ENCODE measurements around the gene TTC39B.

TTC39B gene

DNA sequence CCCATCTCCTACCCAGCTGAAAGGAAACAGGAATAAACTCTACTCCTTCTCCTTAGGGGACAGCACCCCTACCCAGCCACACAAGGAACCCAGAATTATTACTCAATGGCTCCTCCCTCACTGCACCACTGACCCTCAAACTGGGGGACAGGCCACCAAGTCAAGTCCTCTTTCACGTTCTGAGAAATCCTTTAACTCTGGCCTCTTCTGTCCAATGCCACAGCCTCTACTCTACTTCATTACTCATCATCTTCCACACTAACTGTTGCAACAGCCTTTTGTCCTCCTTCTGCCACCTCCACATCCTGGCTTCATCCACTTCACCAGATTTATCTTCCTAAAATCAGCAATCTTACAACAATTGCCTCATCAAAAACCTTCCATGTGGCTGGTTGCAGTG is 6.8 kb downstream of the TTC39B start:
- DNase-seq, result no peak

DNA sequence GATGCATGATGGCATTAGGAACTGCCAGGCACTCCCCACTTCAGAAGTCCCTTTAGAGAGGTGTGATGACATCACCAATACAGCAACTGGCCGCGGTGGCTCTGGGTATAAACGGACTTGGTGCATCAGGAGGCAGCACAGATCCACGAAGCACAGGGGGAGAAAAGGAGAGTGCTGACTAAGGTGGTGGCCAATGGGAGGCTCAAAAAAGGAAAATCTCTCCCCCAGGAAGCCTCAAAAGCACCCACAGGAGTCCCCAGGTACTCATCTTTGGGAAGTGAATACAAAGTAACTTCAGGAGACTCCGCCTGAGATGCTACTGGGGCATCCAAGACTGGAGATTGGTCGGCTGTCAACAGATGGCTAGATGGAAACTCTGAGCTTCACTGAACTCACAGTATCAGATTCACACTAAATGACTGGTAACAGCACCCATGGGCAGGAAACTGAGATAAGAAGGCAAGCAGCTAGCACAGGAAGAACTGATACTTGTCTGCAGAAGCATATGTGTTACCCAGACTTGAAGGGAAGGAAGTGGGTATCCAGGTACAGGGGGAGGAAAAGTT is 7.6 kb downstream of the TTC39B start:
- DNase-seq, result peak; percentile 74

DNA sequence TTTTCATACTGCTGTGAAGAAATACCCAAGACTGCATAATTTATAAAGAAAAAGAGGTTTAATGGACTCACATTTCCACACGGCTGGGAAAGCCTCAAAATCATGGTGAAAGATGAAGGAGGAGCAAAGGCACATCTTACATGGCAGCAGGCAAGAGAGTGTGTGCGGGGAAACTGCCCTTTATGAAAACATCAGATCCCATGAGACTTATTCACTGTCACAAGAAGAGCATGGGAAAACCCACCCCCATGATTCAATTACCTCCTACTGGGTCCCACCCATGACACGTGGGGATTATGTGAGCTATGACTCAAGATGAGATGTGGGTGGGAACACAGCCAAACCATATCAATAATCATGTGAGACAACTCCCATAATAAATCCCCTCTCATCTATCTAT is 8.7 kb downstream of the TTC39B start:
- no peak for DNase-seq

DNA sequence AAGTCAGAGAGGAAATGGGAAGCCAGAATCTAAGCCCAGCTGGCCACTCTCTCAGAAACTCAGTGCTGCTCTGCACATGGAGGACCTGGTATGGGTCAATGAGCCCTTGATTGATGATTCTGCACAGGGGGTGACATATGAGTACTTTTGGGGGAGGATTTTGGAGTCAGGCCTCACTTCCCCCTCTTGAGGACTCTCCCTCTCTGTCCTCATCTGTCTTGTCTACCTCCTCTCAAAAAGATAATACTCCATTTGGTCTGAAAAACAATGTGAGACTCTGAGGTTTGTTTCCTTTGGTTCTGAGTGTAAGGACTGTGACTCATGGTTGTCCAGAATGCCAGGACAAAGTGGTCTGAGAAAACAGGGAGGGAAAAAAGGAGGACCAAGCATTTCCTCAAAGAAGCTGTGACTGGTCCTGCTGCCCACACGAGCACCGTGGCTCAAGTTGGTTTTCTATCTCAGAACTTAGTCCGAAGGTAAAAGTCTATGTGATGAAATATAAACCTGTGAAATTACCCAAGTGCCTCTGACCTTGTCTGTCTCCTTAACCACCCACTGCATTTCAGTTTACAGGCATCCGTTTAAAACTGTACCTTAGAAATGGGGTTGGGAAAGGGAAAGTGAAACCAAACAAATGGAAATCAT is 11.1 kb downstream of the TTC39B start:
- no peak for DNase-seq

DNA sequence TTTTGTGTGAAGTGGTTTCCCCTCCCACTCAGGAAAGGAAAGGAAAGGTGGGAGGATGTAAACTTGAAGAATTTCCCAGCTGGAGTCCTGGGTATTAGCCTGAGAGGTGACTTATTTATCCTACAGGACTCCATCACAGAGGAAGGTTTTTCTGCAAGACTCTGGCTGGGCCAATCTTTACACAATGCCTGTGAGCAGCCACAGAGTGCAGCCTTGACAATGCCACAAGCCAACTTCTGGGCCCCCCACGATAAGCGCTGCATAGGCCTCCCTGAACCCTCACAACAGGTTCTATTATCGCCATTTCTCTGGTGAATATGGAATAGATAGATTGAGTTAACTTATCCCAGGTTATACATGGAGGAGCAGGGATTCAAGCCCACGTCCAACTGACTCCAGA is 12.4 kb downstream of the TTC39B start:
- DNase-seq, result no peak

DNA sequence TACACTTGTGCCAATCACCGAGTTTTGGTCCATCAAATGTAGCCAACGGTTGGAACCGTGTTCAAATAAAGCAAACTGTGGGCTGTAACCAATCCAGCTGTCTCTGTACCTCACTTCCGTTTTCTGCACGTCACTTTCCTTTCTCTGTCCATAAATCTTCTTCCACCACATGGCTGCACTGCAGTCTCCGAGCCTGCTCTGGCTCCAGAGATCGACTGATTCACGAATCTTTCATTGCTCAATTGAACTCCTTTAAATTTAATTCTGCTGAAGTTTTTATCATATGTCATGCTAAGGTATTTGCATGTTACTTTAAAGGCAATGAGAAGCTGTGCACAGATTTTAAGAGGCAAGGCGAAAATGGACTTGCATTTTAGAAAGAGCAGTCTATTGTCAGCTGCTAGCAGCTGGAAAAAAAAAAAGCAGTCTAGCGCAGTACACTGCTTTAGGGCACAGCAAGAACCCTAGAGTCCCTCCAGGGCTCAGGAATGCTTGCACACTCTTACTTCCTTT is 13.2 kb downstream of the TTC39B start:
- DNase-seq, result no peak

DNA sequence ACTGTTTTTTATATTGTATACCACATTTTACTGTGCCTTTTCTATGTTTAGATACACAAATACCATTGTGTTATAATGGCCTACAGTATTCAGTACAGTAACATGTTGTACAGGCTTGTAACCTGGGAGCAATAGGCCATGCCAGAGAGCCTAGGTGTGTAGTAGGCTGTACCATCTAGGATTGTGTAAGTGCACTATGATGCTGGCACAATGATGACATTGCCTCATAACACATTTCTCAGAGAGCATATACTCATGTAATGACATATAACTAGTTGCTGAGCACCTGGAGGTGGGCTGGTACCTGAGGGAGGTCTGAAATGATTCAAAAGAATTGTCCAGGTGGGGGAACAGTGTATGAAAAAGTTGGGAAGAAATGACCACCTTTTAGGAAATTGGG is 13.9 kb downstream of the TTC39B start:
- DNase-seq, result no peak

DNA sequence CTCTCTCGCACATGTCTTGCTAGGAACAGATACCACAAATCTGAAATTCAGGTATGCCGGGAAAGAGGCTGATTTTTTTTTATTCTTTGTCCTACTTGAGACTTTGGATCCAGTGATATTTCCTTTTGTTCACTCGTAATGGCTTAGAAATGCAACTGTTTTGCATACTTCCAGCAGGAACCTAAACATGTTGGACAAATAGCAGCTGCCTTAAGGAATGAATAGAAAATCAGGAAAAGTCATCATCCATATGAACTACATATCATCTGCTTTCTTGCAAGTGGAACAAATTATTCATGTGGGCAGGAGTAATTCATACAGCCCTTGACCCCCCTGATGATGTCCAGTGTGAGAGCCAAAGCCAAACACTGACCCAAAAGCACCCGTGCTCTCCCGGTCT is 17.4 kb downstream of the TTC39B start:
- DNase-seq, result no peak

DNA sequence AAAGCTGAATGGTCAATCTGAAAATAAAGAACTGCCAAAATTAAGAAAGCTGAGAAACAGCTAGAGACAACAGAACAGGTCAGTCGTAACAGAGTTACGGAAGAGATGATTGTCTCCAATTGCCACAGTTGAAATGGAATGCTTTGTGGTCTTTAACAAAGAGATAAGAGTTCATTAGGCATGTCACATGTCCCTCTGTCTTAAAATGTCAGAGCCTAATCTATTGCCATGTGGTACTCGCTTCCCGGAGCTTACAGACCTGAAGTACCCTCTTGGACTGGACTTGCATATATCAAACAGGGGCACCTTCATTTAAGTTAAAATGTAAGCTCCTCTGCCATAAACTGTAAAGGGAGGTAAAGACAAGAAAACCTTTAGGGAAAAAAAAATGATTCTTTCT is 19.7 kb downstream of the TTC39B start:
- no peak for DNase-seq

DNA sequence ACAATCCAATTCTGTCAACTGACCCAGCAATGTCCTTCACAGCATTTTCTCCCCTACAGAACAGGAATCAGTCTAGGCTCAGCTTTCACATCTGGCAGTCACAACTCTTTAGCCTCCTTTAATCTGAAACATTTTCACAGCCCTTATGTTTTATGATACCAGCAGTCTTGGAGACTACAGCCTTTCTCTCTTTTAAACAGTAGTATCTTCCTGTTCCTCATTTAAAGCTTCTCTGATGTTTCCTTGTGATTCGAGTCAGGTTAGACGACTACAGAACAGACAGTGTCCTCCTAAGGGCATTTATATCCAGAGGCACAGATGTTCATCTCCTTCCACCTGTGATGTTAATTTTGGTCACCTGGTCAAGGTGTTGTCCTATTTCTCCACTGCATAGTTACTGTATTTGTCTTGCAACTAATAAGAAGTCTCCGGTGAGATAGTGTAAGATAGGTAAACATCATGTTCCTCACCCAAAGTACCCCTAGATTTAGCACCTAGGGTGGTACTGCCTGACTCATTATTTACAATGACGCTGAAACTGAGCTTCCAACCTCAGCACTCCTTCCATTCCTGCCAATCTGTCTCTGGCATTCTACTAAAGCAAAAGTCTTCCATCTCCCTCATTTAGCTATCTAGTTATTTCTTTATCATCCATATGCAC is 20.7 kb downstream of the TTC39B start:
- DNase-seq, result no peak

DNA sequence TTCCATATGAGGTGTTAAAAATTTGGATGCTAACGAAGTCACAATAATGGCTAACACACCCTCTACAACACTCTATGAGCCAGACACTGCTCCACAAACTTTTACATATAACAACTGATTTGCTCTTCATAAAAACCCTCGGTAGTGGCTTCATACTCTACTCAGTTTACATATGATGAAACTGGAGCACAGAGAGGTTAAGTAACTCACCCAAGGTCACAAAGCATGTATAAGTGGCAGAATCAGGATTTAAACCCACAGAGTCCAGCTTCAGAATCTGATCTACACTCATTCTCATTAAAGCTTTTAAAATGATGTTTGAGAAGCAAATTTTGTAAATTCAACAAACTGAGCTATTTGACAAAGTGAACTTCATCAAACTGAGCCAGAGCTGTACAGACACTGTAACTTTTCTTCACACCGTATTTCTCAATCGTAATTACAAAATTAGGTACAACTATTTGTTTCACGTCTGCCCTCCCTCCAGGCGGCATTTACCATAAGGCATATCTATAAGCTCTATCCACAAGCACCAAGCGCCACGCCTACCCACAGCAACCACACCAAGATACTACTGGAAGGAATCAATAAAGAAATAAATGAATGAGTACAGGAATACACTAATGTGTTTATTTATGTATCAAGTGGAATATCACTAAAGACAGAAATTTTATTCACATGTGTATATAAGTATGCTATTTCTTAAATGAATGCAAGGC is 24.3 kb downstream of the TTC39B start:
- DNase-seq, result no peak

DNA sequence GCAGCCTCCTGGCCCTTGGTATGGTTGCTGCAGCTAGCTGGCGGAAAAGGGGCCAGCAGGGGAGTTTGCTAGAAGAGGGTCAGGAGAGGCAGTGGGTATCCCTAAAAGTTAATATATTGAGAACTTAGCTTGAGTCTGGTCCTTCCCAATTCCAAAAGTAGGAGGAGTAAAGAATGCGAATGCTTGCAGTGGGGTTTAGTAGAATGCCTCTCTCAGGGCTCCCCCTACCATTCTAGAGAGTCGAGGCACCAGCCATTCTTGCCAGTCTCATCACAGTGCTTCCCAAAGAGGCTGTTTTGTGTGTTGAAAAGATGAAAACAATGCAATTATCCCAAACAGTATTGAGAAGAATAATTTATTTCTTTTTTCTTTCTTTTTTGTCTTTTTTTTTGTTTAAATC is 26.4 kb downstream of the TTC39B start:
- no peak for DNase-seq

DNA sequence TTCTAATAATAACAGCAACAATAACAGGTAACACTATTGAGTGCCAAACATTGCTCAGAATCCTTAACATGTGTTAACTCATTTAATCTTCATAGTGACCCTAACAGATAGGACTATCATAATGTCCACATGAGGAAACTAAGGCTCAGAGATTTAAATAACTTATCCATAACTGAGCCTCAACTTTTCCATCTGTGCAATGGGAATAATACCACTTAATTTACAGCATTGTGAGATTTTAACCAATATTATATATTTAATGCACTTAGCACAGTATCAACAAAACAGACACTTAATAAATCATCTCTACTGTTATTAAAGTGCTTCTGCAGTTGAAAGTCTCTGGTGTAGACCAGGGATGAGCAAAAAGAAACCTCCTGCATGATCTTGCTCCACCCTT is 28.2 kb downstream of the TTC39B start:
- DNase-seq, result no peak

DNA sequence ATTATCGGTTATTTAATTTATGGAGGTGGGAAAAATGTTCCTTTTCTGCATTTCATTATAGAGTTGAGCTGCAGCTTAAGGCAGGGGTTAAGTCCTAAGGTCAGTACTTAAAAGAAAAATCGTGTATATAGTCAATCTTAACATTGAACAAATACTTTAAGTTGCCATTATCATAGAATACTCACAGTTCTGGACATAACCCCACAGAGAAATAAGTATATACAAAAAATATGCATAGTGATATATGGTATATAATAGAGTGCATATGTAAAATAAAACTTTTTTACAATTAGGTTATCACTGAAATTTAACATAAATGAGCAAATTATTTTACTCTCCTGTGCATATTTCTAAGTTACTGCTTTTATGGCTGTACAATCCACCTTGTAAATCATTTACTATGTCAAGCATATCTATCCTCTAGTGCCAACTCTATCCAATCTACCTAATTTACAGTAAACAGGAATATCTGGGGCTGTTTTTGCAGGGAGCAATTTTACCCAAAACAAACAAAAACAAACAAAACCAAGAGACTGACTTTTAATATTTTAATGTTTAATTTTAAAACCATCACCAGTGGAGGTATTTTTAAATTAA is 28.8 kb downstream of the TTC39B start:
- DNase-seq, result no peak

DNA sequence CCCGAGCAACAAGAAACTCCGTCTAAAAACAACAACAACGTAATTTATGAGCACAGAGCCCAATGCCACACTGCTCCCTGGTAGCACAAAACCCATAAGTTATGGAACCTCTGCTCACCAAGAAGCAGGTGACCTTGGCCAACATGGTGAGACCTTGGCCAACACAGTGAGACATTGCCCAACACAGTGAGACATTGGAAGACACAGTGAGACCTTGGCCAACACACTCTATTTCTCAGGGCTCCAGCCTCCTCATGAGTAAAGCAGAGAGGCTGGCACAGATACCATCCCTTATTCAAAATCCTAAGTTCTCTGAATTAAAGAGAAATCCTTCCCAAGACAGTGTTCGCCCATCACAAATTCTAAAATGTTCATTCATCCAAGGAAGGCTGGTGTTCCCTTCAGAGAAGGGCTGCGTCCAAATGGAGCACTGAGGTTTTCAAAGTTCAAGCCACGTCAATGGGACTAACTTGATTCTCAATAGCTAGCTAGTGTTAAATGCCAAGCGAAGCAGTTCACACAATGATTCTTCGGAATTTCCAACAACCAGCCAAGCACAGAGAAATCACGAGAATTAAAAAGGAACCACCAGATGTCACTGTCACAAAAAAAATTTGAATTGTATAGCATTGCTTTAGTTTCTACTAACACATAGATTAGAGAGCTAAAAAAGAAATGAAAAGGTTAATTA is 29.5 kb downstream of the TTC39B start:
- no peak for DNase-seq

DNA sequence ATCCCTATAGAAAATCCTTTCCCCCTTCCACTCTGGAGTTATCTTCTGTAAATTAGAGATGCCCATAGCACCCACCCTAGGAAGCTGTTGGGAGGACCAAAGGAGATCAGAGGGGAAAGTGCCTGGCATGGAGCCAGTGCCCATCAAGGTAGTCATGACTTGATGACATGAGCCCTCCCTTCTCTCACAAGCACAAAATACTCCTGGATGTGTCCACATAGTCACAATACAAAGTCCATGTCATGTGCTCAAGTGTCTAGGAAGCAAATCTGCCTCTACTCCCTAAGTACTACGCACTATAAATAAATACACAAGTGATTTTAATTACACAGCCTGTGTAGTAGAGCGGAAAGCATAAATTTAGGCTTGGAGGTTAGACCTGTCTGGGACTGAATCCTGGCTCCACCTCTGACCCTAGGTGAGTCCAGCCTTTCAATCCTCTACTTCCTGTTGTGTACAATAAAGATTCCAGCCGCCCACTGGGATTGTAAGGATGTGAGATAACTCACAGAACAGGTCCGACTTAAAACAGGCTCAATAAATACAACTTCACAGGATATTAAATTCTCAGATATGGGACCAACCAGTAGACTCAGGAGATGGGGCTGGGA is 30.6 kb downstream of the TTC39B start:
- DNase-seq, result no peak

DNA sequence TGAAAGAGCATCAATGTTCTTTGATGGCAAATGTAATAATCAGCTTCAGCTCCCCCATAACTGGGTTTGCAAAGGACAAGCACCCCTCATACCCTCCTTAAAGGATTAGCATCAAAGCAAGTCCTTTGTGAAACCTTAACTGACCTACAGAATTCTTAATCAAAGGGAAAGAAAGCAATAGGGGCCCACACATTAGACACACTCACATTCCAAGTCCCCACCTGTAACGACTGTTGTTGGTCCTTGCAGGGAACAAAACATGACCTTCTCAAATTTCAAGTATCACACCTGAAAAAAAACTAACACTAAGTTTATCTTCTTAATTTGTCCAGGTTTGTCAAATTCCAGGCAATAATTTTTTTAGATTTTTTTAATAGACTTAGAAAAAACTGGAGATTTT is 32.6 kb downstream of the TTC39B start:
- no peak for DNase-seq

DNA sequence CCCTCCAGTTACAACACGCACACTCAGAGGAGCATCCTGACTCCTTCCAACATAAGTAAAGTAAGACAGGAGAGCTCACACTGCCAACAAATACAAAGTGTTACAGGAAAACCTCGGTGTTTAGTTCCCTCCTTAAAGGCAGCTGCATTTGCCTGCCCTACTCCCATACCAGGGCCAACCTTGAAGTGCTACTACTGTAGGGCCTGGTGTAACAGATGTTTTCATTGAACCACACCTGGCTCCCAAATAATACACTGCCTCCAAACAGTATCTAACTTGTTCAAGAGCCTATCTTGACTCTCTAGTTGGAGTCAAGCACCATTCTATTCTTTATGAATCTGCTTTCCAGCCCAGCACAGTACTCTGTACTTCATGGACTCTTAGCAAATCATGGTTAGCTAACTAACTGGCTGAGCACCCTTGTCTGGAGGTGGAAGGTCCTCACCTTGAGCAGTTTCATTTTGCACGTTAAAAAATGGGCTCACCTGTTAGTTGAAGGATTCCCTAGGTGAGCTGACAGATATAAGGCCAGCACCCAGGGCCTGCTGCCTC is 34.6 kb downstream of the TTC39B start:
- DNase-seq, result no peak

DNA sequence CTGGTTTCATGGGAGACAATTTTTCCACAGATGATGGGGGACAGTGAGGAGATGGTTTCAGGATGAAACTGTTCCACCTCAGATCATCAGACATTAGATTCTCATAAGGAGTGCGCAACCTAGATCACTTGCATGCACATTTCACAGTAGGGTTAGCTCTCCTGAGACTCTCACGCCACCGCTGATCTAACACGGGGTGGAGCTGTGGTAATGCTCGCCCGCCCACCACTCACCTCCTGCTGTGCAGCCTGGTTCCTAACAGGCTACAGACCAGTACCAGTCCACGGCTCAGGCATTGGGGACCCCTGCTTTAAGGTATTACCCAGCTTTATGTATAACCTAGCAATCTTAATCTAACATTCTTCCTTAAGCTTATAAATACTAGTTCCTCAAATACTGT is 35.6 kb downstream of the TTC39B start:
- DNase-seq, result peak; percentile 40

DNA sequence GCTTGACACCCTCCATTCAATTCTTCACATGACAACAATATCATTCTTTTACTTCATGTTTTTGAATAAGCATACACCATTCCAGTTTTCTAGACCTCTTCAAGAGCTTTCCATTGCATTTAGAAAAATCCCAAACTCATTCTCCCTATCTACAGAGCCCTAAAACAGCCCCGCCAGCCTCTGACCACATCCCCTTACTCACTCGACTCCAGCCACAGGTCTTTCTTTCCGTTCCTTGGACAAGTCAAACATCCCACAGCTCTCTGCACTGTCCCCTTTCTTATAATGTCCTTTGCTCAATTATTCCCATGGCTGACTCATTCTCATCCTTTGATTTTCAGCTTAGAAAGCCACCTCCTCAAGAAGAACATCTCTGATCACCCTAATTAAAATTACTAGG is 38.2 kb downstream of the TTC39B start:
- no peak for DNase-seq

DNA sequence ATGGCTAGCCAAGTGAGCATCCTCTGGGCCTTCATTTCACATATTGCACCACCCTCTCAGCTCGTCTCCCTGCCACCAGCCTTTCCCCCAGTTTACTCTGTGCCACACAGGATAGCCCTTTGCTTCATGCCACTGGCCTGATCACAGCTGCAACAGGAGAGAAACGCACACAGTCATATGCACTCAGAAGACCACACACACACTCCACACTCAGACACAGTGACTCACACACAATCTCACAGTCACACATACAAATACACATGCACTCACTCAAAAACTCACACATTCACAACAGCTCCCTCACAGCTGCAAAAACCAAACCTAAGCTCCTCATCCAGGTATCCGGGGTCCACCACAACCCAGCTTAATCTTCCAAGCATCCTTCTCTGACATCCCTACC is 38.7 kb downstream of the TTC39B start:
- no peak for DNase-seq

DNA sequence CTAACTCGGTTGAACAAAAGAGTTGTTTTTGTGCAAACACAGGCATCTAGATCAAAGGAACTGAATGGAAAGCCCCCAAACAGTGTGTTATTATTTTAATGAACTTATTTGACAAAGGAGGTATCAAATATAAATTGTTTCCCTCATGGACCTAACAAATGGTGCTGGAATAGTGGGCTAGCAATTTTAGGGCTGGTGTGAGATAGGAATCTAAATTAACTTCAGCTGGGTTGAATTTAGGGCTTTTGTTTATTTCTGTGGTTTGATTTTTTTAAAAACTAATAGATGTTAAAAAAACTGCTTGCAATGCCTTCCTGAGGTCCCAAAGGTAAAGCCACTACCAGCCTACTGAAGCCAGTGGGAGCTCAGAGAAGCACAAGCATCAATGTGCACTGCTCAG is 42.1 kb downstream of the TTC39B start:
- no peak for DNase-seq
